ENCODE measurements around the gene CDH5.

CDH5 gene

DNA sequence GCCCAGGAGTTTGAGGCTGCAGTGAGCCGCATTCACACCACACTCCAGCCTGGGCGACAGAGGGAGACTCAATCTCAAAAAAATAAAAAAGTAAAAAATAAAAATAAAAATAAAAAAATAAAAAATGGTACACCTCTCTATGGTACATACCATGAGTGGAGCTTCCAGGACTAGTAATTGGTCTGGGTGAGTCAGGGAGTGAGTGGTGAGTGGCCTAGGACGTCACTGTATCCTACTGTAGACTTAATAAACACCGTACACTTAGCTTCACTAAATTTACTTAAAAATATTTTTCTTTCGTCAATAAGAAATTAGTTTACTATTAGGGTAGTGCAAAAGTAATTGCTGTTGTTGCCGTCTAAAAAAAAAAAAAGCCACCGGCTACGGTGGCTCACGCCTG is 9.0 kb downstream of the CDH5 start:
- no peak for DNase-seq

DNA sequence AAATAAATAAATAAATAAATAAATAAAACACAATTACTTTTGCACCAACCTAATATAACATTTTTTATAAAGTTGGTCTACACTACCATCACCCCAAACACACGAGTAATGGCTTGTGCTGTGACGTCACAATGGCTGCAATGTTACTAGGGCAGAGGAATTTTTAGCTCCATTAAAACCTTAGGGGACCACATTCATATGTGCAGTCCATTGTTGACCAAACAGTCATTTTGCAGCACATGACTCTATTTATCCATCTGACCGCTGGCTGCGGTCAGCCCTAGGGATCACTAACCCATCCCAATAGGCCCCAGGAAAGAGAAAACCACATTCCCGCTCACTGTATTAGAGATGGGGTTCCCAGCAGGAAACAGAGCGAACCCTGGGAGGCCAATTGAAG is 9.6 kb downstream of the CDH5 start:
- DNase-seq = no peak

DNA sequence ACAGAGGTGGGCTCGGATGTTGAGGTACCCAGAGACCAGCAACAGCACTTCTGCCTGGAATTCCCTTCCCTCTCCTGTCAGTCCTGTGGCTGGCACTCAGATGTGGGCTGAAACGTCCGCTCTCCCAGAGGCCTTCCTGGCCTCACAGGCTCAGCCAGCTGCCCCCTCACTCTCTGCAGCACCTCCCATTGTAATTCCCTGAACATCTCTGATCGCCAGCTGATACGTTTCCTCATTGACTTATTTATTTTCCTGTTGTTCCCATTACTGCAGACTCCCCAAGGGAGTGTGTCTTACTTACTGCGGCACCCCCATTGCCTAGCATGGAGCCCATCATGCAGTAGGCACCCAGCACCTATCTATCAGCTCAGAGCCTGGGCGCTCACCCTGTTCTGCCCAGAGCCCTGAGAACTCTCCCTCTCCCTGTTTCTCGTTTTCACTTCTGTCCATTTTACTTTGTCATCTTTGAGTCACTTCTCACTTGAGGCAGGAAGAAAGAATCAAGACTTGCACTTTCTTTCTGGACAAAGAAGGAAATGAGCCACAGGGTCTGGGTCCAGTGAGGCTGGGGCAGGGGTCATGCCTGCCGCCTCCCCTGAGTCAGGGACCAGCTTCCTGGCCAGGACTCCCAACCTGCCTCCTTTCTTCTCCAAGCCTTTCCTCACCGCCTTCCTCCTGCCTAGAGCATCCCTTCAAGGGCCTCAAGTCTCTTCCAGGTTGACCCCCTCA is 10.2 kb downstream of the CDH5 start:
- DNase-seq = no peak

DNA sequence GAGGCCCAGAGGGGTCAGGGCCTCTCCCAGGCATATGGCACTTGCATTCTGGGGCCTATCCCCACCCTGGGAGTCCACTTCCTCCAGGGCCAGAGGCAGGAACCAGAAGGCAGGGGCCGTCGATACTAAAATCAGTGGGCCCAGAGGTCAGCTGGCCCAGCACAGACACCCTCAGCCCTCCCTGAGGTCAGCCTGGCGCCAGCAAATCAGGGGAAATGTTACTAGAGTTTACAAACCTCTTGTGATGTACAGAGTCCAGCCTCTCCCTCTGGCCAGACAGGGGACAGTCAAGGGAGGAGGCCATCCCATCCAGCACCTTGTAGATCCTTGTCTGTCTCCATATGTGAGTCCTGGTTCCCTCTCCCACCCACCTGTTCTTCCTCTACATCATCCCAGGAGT is 10.8 kb downstream of the CDH5 start:
- no peak for DNase-seq

DNA sequence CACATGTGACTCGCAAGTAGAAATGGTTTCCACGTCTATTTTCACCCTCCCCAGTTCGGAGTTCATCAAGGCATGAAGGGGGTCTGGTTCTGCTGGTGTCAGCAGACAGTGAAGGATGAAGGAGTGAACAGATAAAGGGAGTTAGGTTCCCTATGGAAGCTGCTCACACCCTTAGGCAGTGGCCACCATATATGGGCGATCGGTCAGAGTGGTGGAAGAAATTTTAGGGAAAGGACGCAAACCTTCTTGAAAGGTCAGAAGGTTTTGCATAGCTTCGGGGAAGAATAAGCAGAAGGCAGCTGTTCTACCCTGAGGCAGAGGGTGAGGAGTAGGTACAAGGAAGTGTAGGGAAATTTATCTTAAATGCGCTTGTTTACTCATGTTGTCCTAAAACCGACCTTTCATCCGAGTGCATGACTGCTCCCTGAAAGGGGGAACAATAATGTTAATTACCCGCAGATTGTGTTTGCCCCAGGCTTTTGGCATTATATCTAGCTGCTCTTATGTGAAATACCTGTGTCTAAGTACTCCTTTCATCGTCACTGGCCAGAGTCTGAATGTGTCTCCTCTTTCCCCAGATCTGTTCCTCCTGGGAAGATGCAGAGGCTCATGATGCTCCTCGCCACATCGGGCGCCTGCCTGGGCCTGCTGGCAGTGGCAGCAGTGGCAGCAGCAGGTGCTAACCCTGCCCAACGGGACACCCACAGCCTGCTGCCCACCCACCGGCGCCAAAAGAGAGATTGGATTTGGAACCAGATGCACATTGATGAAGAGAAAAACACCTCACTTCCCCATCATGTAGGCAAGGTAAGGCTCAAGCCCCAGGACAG is 12.5 kb downstream of the CDH5 start:
- DNase-seq = no peak

DNA sequence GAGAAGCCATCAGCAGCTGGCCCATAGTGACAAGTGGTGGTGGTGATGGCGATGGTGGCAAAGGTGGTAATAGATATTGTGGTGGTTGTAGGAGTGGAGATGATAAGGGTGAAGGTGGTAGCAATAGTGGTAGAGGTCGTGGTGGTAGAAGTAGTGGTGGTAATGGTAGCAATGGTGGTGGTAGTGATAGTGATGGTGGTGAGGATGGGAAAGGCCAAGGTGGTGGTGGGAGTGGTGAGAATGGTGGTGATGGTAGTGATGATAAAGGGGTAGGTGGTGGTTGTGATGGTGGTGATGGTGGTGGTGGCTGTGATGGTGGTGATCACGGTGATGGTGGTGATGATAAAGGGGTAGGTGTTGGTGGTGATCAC is 13.1 kb downstream of the CDH5 start:
- DNase-seq = no peak

DNA sequence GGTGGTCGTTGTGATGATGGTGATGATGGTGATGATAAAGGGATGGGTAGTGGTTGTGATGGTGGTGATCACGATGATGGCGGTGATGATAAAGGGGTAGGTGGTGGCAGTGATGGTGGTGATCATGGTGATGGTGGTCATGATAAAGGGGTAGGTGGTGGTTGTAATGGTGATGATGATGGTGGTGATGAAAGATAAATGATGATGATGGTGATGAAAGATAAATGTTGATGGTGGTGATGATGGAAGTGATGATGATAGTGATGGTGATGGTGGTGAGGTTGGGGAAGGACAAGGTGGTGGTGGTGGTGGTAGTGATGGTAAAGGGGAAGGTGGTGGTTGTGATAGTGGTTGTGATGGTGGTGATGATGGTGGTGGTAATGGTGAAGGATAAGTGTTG is 13.9 kb downstream of the CDH5 start:
- DNase-seq = no peak

DNA sequence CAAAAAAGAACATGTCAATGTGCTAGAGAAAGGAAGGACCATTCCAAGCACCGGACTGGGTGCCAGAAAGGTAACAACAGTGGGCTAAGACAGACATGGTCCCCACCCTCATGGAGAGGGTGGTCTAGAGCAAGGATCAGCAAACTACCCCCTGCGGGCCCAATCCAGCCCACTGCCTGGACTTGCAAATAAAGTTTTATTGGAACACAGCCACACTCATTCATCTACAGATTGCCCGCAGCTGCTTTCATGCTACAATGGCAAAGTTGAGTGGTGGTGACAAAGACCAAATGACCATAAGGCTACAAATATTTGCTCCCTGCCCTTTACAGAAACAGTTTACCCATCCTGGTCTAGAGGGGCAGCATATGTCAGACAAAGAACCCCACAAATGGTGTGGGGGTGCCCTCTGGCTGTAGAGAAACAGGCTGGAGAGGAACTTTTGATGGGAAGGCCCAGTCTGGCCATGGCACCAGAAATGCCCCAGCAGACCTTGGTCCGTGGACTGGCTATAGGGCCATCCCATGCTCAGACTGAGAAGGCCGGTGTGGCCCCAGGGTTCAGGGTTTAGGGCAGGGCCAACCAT is 15.2 kb downstream of the CDH5 start:
- DNase-seq = no peak

DNA sequence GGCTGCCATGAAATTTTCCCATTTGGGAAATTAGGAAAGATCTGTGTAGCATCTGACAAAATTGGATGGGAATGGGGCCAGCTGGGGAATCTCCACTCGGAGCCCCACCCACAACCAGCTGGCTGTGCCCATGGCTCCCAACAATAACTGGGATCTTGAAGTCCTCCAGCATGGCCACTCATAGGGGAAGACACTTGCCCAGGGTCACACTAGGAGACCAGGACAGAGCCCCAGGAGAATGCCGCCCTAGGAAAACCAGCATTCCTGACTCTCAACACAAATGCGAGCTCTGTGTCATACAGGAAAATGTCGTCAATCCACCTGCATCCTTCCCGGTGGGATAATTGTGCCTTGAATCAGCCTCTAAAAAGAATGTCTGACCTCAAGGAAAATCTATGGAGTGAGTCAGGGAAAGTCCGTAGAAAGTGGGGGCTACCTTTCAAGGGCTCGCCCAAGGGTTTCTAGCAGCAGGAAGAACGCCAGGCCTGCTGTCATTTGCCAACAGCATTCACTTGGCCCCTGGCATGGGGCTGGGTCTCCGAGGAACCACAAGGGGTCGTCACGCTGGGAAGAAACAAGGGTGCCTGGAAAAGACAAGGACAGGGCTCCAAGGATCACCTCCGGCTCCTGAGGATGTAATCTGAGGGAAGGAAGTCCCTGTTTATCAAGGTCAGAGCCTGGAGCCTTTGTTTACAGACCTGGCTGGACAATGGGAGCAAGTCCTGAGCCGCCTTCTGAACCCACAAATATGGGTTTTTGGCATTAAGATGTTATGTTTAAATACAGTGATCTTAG is 15.9 kb downstream of the CDH5 start:
- no peak for DNase-seq

DNA sequence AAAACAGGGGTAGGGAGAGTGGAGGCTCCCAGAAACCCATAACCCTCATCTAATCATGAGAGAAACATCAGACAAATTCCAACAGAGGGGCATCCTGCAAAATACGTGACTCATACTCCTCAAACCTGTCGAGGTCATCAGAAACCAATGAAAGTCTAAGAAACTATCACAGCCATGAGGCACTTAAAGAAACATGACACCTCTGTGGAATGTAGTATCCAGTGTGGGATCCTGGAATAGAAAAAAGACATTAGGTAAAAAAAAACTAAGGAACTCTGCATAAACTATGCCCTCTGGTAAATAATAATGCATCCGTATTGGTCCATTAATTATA is 16.4 kb downstream of the CDH5 start:
- DNase-seq = no peak

DNA sequence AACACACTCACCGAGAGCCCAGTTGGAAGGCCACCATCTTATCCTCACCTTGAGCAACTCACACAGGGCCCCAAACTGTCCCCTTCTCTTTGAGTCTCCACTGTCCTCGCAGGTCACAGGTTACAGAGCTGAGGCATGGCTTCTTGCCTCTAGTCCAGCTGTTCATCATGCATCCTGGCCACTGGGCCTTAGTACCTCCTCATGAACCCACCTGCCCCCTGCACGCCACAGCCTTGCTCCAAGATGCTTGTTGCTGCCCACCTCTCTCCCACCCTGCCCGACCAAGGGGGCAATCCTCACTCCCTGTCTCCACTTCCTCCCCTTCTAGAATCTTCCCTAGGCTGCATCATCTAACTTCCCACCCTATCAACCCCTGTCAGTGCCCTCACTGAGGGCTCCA is 17.1 kb downstream of the CDH5 start:
- no peak for DNase-seq

DNA sequence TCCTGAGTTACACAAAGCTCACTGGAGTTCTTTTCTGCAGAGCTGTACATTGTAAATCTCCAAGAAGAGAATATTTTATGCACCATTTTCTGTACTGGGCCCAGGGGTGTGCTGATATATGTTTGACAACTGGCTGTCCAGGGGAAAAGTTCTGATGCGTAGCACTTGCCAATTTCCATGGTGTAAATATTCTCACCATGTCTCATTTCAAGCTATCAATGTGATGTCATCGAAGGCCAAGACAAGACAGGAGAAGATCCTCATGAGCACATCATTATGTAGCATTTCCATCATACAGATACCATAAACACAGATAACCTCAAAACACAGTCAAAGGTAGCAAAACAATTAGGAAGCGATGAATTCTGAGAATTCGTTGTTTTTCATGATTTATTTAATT is 18.9 kb downstream of the CDH5 start:
- no peak for DNase-seq

DNA sequence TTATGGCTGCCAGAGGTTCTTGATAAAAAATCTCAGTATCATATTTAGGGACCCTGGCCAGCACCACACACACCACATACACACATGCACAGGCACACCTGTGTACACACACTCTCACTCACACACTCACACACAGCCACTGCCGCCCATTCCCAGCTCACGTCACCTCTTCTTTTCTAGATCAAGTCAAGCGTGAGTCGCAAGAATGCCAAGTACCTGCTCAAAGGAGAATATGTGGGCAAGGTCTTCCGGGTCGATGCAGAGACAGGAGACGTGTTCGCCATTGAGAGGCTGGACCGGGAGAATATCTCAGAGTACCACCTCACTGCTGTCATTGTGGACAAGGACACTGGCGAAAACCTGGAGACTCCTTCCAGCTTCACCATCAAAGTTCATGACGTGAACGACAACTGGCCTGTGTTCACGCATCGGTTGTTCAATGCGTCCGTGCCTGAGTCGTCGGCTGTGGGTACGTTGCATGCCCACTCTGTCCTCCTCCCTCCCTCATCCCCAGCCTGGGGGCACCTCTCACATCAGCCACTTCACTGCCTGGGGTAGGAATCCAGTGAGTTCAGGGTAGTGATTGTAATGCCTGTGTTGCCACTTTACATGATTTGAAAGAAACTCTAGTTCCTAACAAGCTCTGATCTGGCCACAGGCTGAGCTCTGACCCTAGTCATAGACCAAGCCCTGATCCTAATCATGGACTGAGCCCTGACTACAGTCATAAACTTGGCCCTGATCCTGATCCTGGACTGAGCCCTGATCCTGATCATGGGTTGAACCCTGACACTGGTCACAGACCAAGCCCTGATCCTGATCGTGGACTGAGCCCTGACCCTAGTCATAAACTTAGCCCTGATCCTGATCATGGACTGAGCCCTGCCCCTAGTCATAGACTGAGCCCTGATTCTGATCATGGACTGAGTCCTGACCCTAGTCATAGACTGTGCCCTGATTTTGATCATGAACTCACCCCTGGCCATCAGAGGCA is 20.4 kb downstream of the CDH5 start:
- no peak for DNase-seq

DNA sequence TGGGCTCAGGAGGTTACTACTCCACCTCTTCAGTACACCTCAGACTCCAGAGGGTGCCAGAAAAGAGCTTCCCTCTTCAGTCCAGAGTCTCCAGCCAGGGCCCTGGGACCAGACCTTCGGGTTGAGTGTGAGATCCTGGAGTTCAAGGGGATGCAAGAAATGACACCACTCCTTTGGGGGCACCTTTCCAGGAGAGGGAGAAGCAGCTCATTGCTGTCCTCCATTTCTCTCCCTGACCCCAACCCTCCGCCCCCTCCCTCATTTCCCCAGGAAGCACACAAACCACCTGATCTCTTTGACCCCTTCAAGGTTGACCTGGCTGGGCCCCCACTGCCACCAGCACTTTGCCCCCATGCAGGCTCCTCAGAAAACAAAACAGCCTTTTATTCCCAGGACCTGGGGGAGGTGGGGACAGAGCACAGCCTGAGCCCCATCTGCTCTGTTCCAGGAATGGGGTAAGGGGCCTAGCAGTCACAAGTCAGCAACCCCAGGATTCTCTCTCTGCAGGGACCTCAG is 21.4 kb downstream of the CDH5 start:
- DNase-seq = no peak

DNA sequence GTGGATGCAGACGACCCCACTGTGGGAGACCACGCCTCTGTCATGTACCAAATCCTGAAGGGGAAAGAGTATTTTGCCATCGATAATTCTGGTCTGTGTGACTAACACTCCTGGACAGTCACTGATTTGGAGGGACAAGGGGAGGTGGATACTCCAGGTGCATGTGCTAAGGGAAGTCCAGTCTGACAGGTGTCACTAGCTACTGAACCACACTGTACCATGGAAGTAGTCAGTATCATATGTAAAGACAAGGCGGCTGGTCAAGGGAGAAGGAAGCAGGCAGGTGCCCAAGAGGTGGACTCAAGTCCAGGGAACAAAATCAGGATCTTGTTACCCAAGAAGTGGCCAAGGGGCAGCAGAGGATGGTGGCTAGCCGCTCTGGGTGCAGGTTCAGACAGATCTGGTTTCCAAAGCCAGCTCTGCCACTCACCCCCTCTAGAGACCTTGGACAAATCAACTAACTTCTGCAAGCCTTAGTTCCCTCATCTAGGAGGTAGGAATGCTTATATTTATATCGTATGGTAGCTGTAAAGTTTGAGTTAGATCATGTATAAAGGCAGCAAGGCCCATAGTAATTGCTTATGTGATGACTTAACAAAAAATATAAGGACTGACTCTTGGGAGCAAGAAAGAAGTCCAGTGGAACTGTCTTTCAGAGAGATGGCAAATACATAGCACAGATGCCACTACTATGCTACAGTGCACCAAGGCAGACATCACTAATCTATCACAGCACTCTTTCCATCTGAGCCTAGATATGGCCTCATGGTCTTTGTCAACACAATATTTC is 22.1 kb downstream of the CDH5 start:
- DNase-seq = no peak

DNA sequence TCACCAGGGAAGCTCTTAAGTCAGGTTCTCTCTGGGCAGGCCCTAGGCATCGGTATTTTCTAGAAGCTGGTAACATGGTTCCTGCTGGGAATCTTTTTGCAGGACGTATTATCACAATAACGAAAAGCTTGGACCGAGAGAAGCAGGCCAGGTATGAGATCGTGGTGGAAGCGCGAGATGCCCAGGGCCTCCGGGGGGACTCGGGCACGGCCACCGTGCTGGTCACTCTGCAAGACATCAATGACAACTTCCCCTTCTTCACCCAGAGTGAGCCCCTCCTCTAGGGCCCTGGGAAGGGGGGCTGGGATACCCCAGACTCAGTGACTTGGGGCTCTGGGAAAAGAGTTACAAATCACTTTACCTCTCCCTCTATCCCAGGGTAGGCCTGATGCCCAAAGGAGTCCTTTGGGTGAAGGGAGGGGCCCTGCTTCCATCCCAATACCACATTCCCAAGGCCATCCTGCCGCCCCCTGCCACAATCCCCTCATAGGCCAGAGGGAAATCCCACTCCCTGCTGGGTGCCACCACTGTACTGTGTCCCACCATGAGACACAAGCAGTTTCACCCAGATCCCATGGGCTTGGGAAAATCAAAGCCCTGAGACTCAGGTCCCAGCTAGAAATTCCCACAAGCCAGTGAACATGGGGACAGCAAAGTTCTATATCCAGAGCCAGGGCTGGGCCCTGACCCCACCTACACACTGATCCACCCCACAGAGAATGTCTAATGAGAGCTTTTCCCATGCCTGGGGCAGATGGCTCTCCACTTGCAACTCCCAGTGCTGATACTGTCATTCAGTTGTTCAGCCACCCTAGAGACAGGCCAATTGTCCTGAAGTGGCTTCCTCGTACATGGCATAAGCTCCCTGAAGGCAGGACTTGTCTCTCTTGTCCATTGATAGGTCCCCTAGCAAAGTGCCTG is 23.0 kb downstream of the CDH5 start:
- no peak for DNase-seq

DNA sequence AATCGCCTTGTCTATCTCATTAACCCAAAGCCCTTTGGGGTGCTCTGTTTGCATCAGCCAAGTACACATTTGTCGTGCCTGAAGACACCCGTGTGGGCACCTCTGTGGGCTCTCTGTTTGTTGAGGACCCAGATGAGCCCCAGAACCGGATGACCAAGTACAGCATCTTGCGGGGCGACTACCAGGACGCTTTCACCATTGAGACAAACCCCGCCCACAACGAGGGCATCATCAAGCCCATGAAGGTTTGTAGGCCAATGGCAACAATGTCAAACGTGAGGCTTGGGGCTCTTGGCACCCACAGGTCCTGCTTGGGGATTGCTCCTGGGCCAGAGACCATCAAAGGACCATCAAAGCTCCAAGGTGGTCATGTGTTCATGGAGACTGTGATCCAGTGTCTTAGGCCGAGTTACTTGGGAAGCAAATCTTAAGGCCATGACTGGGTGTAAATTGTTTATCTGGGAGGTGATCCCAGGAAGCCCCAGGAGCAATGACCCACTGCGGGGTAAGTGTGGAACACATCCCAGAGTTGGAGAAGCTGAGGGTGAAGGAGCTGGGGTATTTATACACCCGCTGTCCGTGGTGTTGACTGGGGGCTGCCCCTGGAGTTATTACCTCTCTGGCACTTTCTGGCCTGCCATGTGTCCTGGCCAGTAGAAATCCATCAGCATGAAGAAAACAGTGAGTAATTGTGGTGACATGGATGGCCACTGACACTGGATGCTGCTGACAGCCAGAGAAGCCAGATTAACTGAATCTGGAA is 24.0 kb downstream of the CDH5 start:
- no peak for DNase-seq

DNA sequence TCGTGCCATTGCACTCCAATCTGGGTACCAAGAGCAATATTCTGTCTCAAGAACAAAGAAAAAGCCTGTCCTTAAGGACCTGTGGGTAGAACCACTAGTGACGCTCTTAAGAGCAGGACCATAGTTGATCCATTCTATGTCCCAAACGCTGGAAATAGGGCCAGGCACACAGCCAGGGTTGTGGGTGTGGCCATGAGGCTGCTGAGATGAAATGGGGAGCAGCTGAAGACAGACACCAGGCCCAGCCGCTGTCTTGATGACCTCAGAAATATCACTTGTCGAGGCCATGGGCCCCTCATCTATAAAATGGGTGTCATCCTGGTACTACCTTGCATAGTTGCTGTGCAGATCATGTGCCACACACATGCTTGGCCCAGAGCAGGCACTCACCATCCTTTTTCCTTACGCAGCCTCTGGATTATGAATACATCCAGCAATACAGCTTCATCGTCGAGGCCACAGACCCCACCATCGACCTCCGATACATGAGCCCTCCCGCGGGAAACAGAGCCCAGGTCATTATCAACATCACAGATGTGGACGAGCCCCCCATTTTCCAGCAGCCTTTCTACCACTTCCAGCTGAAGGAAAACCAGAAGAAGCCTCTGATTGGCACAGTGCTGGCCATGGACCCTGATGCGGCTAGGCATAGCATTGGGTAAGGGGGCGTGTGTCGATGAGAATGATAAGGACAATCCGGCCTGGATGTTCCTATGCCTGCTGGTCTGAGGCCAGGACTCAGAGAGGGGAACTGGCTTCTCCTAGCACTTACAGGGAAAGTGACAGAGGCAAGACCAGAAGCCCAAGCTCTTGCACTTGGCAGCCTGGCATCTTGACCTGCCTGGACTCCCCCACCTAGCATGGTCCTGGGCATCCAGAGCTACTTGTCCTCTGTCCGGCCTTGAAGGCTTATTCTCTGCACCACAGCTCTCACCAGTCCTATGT is 25.5 kb downstream of the CDH5 start:
- DNase-seq = no peak

Measured in CD4-positive, alpha-beta T cell treated with Interferon alpha-2 for 1 hour (primary cell).